Measurements from ENCODE around the gene FPGS. TPM values are rescaled to one million over a fixed set of nuclear protein-coding genes. Genes with fewer than 3 reads are reported as not detected.
A peak's percentile ranks its signal among the peaks of the same experiment; 100 is the strongest.
"Not testable (repeated sequence)": the region's sequence is repeated elsewhere in the genome, so short reads cannot be mapped to it uniquely, and the experiment has no call there.

Gene FPGS
- total RNA-seq, 1 donor from 2014 or later: 69.9 TPM

- Mint-ChIP-seq H3K27ac (ENCODE audit: unreplicated experiment) (no peak overlapping the region), H3K9me3 (no peaks in the 10 kb centered on the region), H3K4me1 (no peaks in the 10 kb centered on the region), H3K36me3 (ENCODE audit: low read depth) (no peaks in the 10 kb centered on the region), H3K27me3 (ENCODE audit: low read depth) (peaks cover 63% of the 10 kb centered on the region), H3K4me3 (peak overlapping the region; percentile 38)
- peak; percentile 32 for DNase-seq (ENCODE audit: low read depth, low spot score)
- no peak for TF ChIP-seq CTCF (conservative IDR thresholded peaks at IDR 0.05)
These were observed 47.3 kb upstream of the FPGS start for GRCh38 chr9:127755061-127756060.

DNA sequence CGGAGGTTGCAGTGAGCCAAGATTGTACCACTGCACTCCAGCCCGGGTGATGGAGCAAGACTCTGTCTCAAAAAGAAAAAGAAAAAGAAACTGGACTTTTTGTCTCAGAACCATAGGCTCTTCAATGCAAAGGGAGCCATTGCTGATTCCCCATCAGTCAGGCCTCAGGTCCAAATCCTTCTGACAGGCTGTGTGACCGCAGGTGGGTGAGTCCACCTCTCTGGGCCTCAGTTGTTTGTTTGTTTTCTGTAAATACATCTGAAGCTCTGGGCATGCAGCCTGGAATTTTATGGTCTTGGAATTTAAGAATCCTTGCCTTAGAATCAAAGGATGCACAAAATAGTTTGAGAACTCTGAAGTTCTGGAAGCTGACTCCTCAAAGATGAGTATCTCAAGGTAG, 46.4 kb upstream of the FPGS start:
- Mint-ChIP-seq H3K4me1 (no peaks in the 10 kb centered on the region), H3K36me3 (ENCODE audit: low read depth) (no peaks in the 10 kb centered on the region), H3K4me3 (no peak overlapping the region)

DNA sequence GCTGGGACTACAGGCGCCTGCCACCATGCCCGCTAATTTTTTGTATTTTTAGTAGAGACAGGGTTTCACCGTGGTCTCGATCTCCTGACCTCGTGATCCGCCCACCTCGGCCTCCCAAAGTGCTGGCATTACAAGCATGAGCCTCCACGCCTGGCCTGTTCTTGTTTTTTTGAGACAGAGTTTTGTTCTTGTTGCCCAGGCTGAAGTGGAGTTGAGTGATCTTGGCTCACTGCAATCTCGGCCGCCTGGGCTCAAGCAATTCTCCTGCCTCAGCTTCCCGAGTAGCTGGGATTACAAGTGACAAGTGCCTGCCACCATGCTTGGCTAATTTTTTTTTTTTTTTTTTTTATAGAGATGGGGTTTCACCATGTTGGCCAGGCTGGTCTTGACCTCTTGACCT, 45.9 kb upstream of the FPGS start:
- not testable (repeated sequence) for H3K4me1 Mint-ChIP-seq; DNase-seq (ENCODE audit: low read depth, low spot score); H3K27ac Mint-ChIP-seq (ENCODE audit: unreplicated experiment); H3K4me3 Mint-ChIP-seq; H3K36me3 Mint-ChIP-seq (ENCODE audit: low read depth); H3K9me3 Mint-ChIP-seq
- peaks cover 52% of the 10 kb centered on the region for H3K27me3 Mint-ChIP-seq (ENCODE audit: low read depth)

More for the DNA sequence above, 46.4 kb upstream of the FPGS start:
- Mint-ChIP-seq H3K27me3 (ENCODE audit: low read depth) (peaks cover 57% of the 10 kb centered on the region), H3K9me3 (no peaks in the 10 kb centered on the region), H3K27ac (ENCODE audit: unreplicated experiment) (no peak overlapping the region)
- no peak for TF ChIP-seq CTCF (conservative IDR thresholded peaks at IDR 0.05)
- DNase-seq (ENCODE audit: low read depth, low spot score): no peak

GRCh38 chr9:127758843-127759242, 43.8 kb upstream of the FPGS start:
- Mint-ChIP-seq H3K27ac (ENCODE audit: unreplicated experiment) (no peak overlapping the region), H3K4me1 (peaks cover 12% of the 10 kb centered on the region), H3K36me3 (ENCODE audit: low read depth) (no peaks in the 10 kb centered on the region), H3K4me3 (no peak overlapping the region), H3K9me3 (no peaks in the 10 kb centered on the region), H3K27me3 (ENCODE audit: low read depth) (peaks cover 42% of the 10 kb centered on the region)
- TF ChIP-seq CTCF (conservative IDR thresholded peaks at IDR 0.05): no peak
- no peak for DNase-seq (ENCODE audit: low read depth, low spot score)

GRCh38 chr9:127761061-127761460, 41.6 kb upstream of the FPGS start:
- H3K4me3 Mint-ChIP-seq: no peak overlapping the region
- H3K27me3 Mint-ChIP-seq (ENCODE audit: low read depth): peaks cover 27% of the 10 kb centered on the region
- peaks cover 19% of the 10 kb centered on the region for H3K4me1 Mint-ChIP-seq
- no peaks in the 10 kb centered on the region for H3K9me3 Mint-ChIP-seq
- TF ChIP-seq CTCF (conservative IDR thresholded peaks at IDR 0.05): no peak
- H3K36me3 Mint-ChIP-seq (ENCODE audit: low read depth): no peaks in the 10 kb centered on the region
- H3K27ac Mint-ChIP-seq (ENCODE audit: unreplicated experiment): no peak overlapping the region
- DNase-seq (ENCODE audit: low read depth, low spot score): no peak

- DNase-seq (ENCODE audit: low read depth, low spot score): no peak
- TF ChIP-seq CTCF (conservative IDR thresholded peaks at IDR 0.05): no peak
- Mint-ChIP-seq H3K27ac (ENCODE audit: unreplicated experiment) (no peak overlapping the region), H3K36me3 (ENCODE audit: low read depth) (no peaks in the 10 kb centered on the region), H3K4me1 (peaks cover 19% of the 10 kb centered on the region), H3K27me3 (ENCODE audit: low read depth) (peaks cover 23% of the 10 kb centered on the region), H3K4me3 (no peak overlapping the region), H3K9me3 (no peaks in the 10 kb centered on the region)
These were observed 41.2 kb upstream of the FPGS start for GRCh38 chr9:127761491-127761956.
